ENCODE results near the gene SH2B2. TPM values are rescaled to one million over a fixed set of nuclear protein-coding genes. Genes with fewer than 3 reads are reported as not detected.

Gene SH2B2
- total and polyA plus RNA-seq, 10 donors = 13.4 to 36.9 (median 28.9) TPM

- intact Hi-C loops (cut with DNase I; ENCODE audit: low total_unique reads) = no loop called here
- Histone ChIP-seq H3K4me3 (no peak overlapping the region), H3K27me3 (replicated peaks in 1 of 7) (no peaks in the 10 kb centered on the region), H3K27ac (no peak overlapping the region), H3K4me1 (peaks cover 0 to 8% (median 3%) of the 10 kb centered on the region in 6 donors), H3K9me3 (no peaks in the 10 kb centered on the region), H3K36me3 (no peaks in the 10 kb centered on the region)
- WGBS, 5 donors = 65 to 76% (median 75%) methylated on average over 11 to 13 of the region's 13 CpGs
- TF ChIP-seq POLR2A (IDR thresholded peaks at IDR 0.05) (no peak), POLR2AphosphoS5 (IDR thresholded peaks at IDR 0.05) (peak in 2 of 3 donors; percentile 7 to 20), CTCF (IDR thresholded peaks at IDR 0.05 in 8 of 11, conservative IDR thresholded peaks at IDR 0.05 in 3 of 11) (no peak)
- DNase-seq = no peak
Measured at GRCh38 chr7:102270178-102270887, 16.3 kb upstream of the SH2B2 start.

- Histone ChIP-seq H3K4me1 (peaks cover 0 to 8% (median 3%) of the 10 kb centered on the region in 6 donors), H3K4me3 (no peak overlapping the region), H3K27ac (no peak overlapping the region), H3K36me3 (no peaks in the 10 kb centered on the region), H3K27me3 (replicated peaks in 1 of 7) (no peaks in the 10 kb centered on the region), H3K9me3 (no peaks in the 10 kb centered on the region)
- DNase-seq = no peak
- TF ChIP-seq POLR2AphosphoS5 (IDR thresholded peaks at IDR 0.05) (no peak), POLR2A (IDR thresholded peaks at IDR 0.05) (no peak), CTCF (IDR thresholded peaks at IDR 0.05 in 8 of 11, conservative IDR thresholded peaks at IDR 0.05 in 3 of 11) (no peak)
- 88 to 97% (median 93%) methylated on average over 10 of the region's 10 CpGs for WGBS, 5 donors
- intact Hi-C loops (cut with DNase I; ENCODE audit: low total_unique reads) = no loop called here
Measured at GRCh38 chr7:102271158-102271798, 15.4 kb upstream of the SH2B2 start.

GRCh38 chr7:102272075-102272916 lies 14.4 kb upstream of the SH2B2 start:
- Histone ChIP-seq H3K4me3 (no peak overlapping the region), H3K27ac (no peak overlapping the region), H3K36me3 (no peaks in the 10 kb centered on the region), H3K27me3 (replicated peaks in 1 of 7) (no peaks in the 10 kb centered on the region), H3K9me3 (no peaks in the 10 kb centered on the region), H3K4me1 (peaks cover 0 to 8% (median 3%) of the 10 kb centered on the region in 6 donors)
- TF ChIP-seq POLR2A (IDR thresholded peaks at IDR 0.05) = no peak
- peak; percentile 77 to 95 (median 92) for TF ChIP-seq CTCF (IDR thresholded peaks at IDR 0.05 in 8 of 11, conservative IDR thresholded peaks at IDR 0.05 in 3 of 11)
- TF ChIP-seq POLR2AphosphoS5 (IDR thresholded peaks at IDR 0.05) = peak in 1 of 3 donors; percentile 45
- peak; percentile 93 for DNase-seq
- intact Hi-C loops (cut with DNase I; ENCODE audit: low total_unique reads) = loop anchor here (2.0 kb wide), 1 partner anchor 729 kb away; no protein-coding TSS in a partner anchor
- 47 to 57% (median 53%) methylated on average over 18 to 21 of the region's 21 CpGs for WGBS, 5 donors
